A549 (cell line): ENCODE data around the gene MBLAC2. TPM values are rescaled to one million over a fixed set of nuclear protein-coding genes. Genes with fewer than 3 reads are reported as not detected.

Experiments used
- ATAC-seq, 2 experiments: fragments of 200-7000 bp in 1 of 2; fragments of >200 bp in 1 of 2; cut with Nextera tagmentation in 1 of 2; cut with Tn5 transposase in 1 of 2; 3 replicates each; pipeline versions ENCODE4 v1.8.0 to v1.9.1; 2018 to 2020; ENCODE audit warnings: mild to moderate bottlenecking in 1 of 2, moderate library complexity in 1 of 2
- CTCF ChIA-PET: fragments of 300-600 bp; sonication (Branson Sonifier 250); formaldehyde crosslinking; extraction: SDS; loops from one replicate; lab custom pipeline; 2021; ENCODE audit warnings: antibody characterized with exemption, inconsistent platforms; lab: Yijun Ruan, JAX
- POLR2A ChIA-PET: fragments of 350-600 bp; formaldehyde crosslinking; extraction: SDS; loops from one replicate; lab custom pipeline; 2021; ENCODE audit warnings: antibody characterized with exemption, inconsistent platforms; lab: Yijun Ruan, JAX
- DNase-seq, 2 experiments: peaks; one replicate each; pipeline versions ENCODE4 v3.0.0 to v3.0.0-alpha.2; 2011 to 2016; ENCODE audit warnings: low read depth in 1 of 2, low spot score in 1 of 2
- FAIRE-seq: peaks from 2 replicates; lab custom pipeline; 2011; peaks lifted over from hg19 to GRCh38; lab: Jason Lieb, UNC
- H3K27ac ChIP-seq, 2 experiments: fragments of >200 bp; sonication (Bioruptor Twin); formaldehyde crosslinking; 3 replicates each; pipeline ENCODE4 v1.5.1; 2016 to 2017
- H3K4me1 ChIP-seq: fragments of >200 bp; sonication (Bioruptor Twin); formaldehyde crosslinking; 3 replicates; pipeline ENCODE4 v1.6.1; 2016
- H3K4me2 ChIP-seq: fragments of >200 bp; sonication (Bioruptor Twin); formaldehyde crosslinking; 3 replicates; pipeline ENCODE4 v1.6.1; 2016
- H3K4me3 ChIP-seq: fragments of >200 bp; sonication (Bioruptor Twin); formaldehyde crosslinking; 3 replicates; pipeline ENCODE4 v1.5.1; 2016
- H3K9me3 ChIP-seq: fragments of >200 bp; sonication (Bioruptor Twin); formaldehyde crosslinking; 3 replicates; pipeline ENCODE4 v1.6.1; 2016
- CHD2 ChIP-seq: fragments of 150-350 bp; IDR thresholded peaks from 2 replicates; pipeline ENCODE4 v1.6.1; 2014; ENCODE audit warnings: low read length; ENCODE audit not compliant: partially characterized antibody
- CTCF ChIP-seq: fragments of >200 bp; sonication (Bioruptor Twin); formaldehyde crosslinking; IDR thresholded peaks from 3 replicates; pipeline ENCODE4 v1.5.1; 2016
- FOSL2 ChIP-seq, 2 experiments: fragments of 450-650 bp in 1 of 2; fragments of >200 bp in 1 of 2; sonication (Bioruptor Twin) in 1 of 2; formaldehyde crosslinking; IDR thresholded peaks; 2 replicates each; pipeline versions ENCODE4 v1.5.0 to v1.6.1; 2016 to 2020; ENCODE audit warnings: mild to moderate bottlenecking in 1 of 2, moderate library complexity in 1 of 2
- FOXS1 ChIP-seq: fragments of 250-450 bp; sonication (Bioruptor Pico); IDR thresholded peaks from 2 replicates; pipeline ENCODE4 v1.5.0; 2020; ENCODE audit warnings: mild to moderate bottlenecking, moderate library complexity
- HOXA7 ChIP-seq: fragments of 250-450 bp; sonication (Bioruptor Pico); IDR thresholded peaks from 2 replicates; pipeline ENCODE4 v1.5.0; 2020; ENCODE audit warnings: mild to moderate bottlenecking, moderate library complexity
- JUN ChIP-seq, 2 experiments: fragments of >200 bp; sonication (Bioruptor Twin); formaldehyde crosslinking; IDR thresholded peaks; 2 replicates in 1 of 2; 3 replicates in 1 of 2; pipeline ENCODE4 v1.6.1; 2016 to 2017
- KDM5A ChIP-seq: fragments of 200-600 bp; sonication (generic); IDR thresholded peaks from 2 replicates; pipeline ENCODE4 v1.6.1; 2016; ENCODE audit warnings: antibody characterized with exemption, mild to moderate bottlenecking
- MAX ChIP-seq: IDR thresholded peaks from 2 replicates; pipeline ENCODE4 v1.6.1; 2012
- MAZ ChIP-seq: fragments of 150-350 bp; IDR thresholded peaks from 2 replicates; pipeline ENCODE4 v1.6.1; 2014; ENCODE audit warnings: antibody characterized with exemption, low read depth, low read length, borderline replicate concordance
- PHF8 ChIP-seq: fragments of 200-600 bp; sonication (generic); IDR thresholded peaks from 2 replicates; pipeline ENCODE4 v1.6.1; 2016; ENCODE audit warnings: low read depth, mild to moderate bottlenecking, antibody characterized with exemption, moderate library complexity, borderline replicate concordance
- POLR2A ChIP-seq: IDR thresholded peaks from 2 replicates; pipeline ENCODE4 v1.6.1; 2012; ENCODE audit warnings: mild to moderate bottlenecking, low read length
- POLR2AphosphoS2 ChIP-seq: conservative IDR thresholded peaks from 2 replicates; pipeline ENCODE4 v1.6.1; 2012; ENCODE audit warnings: low read length, improper control_type of control experiment, inconsistent platforms
- REST ChIP-seq: fragments of 200-600 bp; sonication (generic); IDR thresholded peaks from 2 replicates; pipeline ENCODE4 v1.6.1; 2016; ENCODE audit warnings: antibody characterized with exemption, mild to moderate bottlenecking, moderate library complexity
- TFCP2L1 ChIP-seq: fragments of 250-450 bp; sonication (Bioruptor Pico); IDR thresholded peaks from 2 replicates; pipeline ENCODE4 v1.5.0; 2021; ENCODE audit warnings: mild to moderate bottlenecking
- ZFP36 ChIP-seq: fragments of 450-650 bp; IDR thresholded peaks from 2 replicates; pipeline ENCODE4 v1.6.1; 2014; ENCODE audit warnings: borderline replicate concordance; ENCODE audit not compliant: partially characterized antibody
- WGBS: methylation state at CpG from one replicate; pipeline ENCODE4 v1.1.6; 2017; ENCODE audit errors: missing lambda C conversion rate; 5-methylcytosine and 5-hydroxymethylcytosine counted together
- polyA plus RNA-seq, 4 experiments: library from polyadenylated mRNA; depleted of rRNA in 3 of 4; stranded (reverse); fragments of >200 nt; fragmentation: RNase III in 1 of 4; extraction: RNeasy Plus Mini Kit Qiagen cat#74134 plus additional on column Dnase treatment in 1 of 4; gene quantifications; 2 replicates in 3 of 4; 3 replicates in 1 of 4; pipeline ENCODE4 v1.2.3, GENCODE V29; 2011 to 2017
- TF ChIP-seq, protein P1 (sequence below): IDR thresholded peaks from 2 replicates; pipeline ENCODE4 v1.6.1; 2012; ENCODE audit warnings: low read depth, borderline replicate concordance
- TF ChIP-seq, protein P2 (sequence below): fragments of >200 bp; sonication (Bioruptor Twin); formaldehyde crosslinking; IDR thresholded peaks from 3 replicates; pipeline ENCODE4 v1.6.1; 2016
- TF ChIP-seq, protein P3 (sequence below): fragments of 250-450 bp; sonication (Bioruptor Pico); IDR thresholded peaks from 2 replicates; pipeline ENCODE4 v1.5.0; 2020; ENCODE audit warnings: low read depth, mild to moderate bottlenecking, moderate library complexity

Gene MBLAC2
- polyA plus RNA-seq, 2 of the 4 experiments (the other 2 are of a cell fraction): 5.3 to 5.7 TPM

GRCh38 chr5:90410178-90410762 is 64.3 kb downstream of the MBLAC2 start:
- ATAC-seq (0 out of 6 replicates have a peak, but pooled peaks of 1 of the 2 experiments have one; percentile 1), FAIRE-seq (peak; percentile 95), DNase-seq (no peak)
- ChIA-PET CTCF (interaction anchor here (0.6 to 1.5 kb wide), 5 partner anchors 9 to 1268 kb away, joined by 3 to 4 read pairs (median 3); partner anchors contain the start of genes MBLAC2 and POLR3G), POLR2A (interaction anchor here (0.5 to 4.1 kb wide), 16 partner anchors 10 to 975 kb away, joined by 3 to 46 read pairs (median 5); partner anchors contain the start of genes LYSMD3, MBLAC2 and POLR3G)
- Histone ChIP-seq H3K4me3 (peak overlapping the region; percentile 60), H3K9me3 (no peaks in the 10 kb centered on the region), H3K4me1 (peaks cover 25% of the 10 kb centered on the region; the same call in 2 of the 3 replicates), H3K27ac (peak overlapping the region; percentile 86 to 90), H3K4me2 (peak overlapping the region; percentile 84)
- TF ChIP-seq HOXA7 (CRISPR knock-in tag) (0 out of 2 replicates have a peak, but pooled peaks have one; percentile 47), CTCF (0 out of 3 replicates have a peak, but pooled peaks have one; percentile 1), PHF8 (peak; percentile 70; the same call in 1 of the 2 replicates), FOSL2 (IDR thresholded peaks at IDR 0.05) (no peak), FOSL2 (CRISPR knock-in tag; IDR thresholded peaks at IDR 0.05) (no peak)
- 3% methylated on average over 10 of the region's 10 CpGs for WGBS

DNA sequence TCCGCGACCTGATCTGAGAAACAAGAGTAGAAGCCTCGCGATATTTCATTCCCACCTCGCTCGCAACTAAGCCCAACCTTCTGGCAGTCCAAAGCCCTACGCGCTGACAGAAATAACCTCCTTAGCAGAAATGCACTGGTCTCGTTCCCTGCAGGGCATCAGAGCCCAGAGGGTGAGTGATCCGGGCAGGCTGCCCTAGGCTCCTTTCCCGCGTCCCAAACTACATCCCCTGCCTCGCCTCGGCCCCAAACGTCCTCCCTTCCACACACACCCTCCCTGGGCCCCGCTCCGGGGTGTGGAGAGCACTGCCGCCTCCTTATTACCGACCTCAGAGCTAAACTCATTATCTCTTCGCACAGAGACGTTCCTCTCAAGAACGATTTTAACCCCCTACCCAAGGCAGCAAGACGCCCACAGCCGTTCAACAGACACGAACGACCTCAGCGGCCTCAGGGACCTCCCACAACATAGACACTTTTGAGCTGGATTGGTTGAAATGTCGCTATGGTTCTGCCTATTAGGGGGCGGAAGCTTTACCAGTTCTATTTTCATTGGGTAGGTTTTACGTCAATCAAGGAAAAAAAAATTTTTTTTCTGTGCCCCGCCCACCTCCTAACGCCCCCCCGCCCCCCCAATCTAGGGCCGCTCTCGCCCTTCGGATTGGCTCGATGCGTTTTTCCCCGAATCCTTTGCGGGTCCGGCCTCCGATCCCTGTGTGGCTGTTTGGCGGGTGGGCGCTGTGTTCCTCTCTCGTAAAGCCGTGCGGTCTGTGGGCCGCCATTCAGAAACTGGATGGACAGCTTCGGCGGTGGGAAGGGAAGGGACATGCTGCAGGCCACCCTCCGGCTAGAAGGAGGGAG is 65.0 kb downstream of the MBLAC2 start, which contains the start of gene CETN3:
CETN3 (minus strand) TSS at position 439 of the 860 bp plus-strand sequence; CDS start at position 344, 95 bp downstream.
- TF ChIP-seq FOXS1 (CRISPR knock-in tag): peak; percentile 33; the same call in 1 of the 2 replicates
- TF ChIP-seq PHF8: peak; percentile 32
- peak; percentile 81 for TF ChIP-seq CHD2
- TF ChIP-seq, protein P1, sequence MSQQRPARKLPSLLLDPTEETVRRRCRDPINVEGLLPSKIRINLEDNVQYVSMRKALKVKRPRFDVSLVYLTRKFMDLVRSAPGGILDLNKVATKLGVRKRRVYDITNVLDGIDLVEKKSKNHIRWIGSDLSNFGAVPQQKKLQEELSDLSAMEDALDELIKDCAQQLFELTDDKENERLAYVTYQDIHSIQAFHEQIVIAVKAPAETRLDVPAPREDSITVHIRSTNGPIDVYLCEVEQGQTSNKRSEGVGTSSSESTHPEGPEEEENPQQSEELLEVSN: peak; percentile 74
- peak; percentile 73 for TF ChIP-seq REST
- TF ChIP-seq CTCF: 0 out of 3 replicates have a peak, but pooled peaks have one; percentile 8
- peak; percentile 88 for TF ChIP-seq MAX
- TF ChIP-seq MAZ: no peak
- TF ChIP-seq TFCP2L1: 0 out of 2 replicates have a peak, but pooled peaks have one; percentile 51
- no peak for TF ChIP-seq ZFP36
- TF ChIP-seq POLR2A: peak; percentile 97
- TF ChIP-seq JUN (IDR thresholded peaks at IDR 0.05): peak; percentile 34 to 77; a peak in 4 of 5 replicates
- TF ChIP-seq, protein P2, sequence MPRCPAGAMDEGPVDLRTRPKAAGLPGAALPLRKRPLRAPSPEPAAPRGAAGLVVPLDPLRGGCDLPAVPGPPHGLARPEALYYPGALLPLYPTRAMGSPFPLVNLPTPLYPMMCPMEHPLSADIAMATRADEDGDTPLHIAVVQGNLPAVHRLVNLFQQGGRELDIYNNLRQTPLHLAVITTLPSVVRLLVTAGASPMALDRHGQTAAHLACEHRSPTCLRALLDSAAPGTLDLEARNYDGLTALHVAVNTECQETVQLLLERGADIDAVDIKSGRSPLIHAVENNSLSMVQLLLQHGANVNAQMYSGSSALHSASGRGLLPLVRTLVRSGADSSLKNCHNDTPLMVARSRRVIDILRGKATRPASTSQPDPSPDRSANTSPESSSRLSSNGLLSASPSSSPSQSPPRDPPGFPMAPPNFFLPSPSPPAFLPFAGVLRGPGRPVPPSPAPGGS: peak; percentile 76; the same call in 2 of the 3 replicates
- TF ChIP-seq, protein P3, sequence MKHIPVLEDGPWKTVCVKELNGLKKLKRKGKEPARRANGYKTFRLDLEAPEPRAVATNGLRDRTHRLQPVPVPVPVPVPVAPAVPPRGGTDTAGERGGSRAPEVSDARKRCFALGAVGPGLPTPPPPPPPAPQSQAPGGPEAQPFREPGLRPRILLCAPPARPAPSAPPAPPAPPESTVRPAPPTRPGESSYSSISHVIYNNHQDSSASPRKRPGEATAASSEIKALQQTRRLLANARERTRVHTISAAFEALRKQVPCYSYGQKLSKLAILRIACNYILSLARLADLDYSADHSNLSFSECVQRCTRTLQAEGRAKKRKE (CRISPR knock-in tag): 0 out of 2 replicates have a peak, but pooled peaks have one; percentile 34
- peak; percentile 62 for TF ChIP-seq KDM5A
- no peak for TF ChIP-seq POLR2AphosphoS2
- peaks cover 25% of the 10 kb centered on the region; the same call in 2 of the 3 replicates for H3K4me1 ChIP-seq
- ChIA-PET POLR2A (interaction anchor here (0.5 to 4.1 kb wide), 20 partner anchors 9 to 975 kb away, joined by 3 to 46 read pairs (median 5); partner anchors contain the start of genes LYSMD3, MBLAC2 and POLR3G), CTCF (interaction anchor here (1.2 to 1.5 kb wide), 2 partner anchors 10 to 24 kb away, joined by 3 to 4 read pairs; no protein-coding TSS in a partner anchor)
- WGBS: 2% methylated on average over 33 of the region's 51 CpGs
- peak within 1 kb of the TSS; percentile 93 to 96 for H3K27ac ChIP-seq
- DNase-seq (peak; percentile 84 to 96), FAIRE-seq (no peak), ATAC-seq (peak; percentile 96 to 98)
- peak within 1 kb of the TSS; percentile 89 for H3K4me3 ChIP-seq
- H3K4me2 ChIP-seq: peak within 1 kb of the TSS; percentile 84
- no peaks in the 10 kb centered on the region for H3K9me3 ChIP-seq
